ENCODE measurements around the gene REC114. TPM values are rescaled to one million over a fixed set of nuclear protein-coding genes. Genes with fewer than 3 reads are reported as not detected.
A peak's percentile ranks its signal among the peaks of the same experiment; 100 is the strongest.

REC114 gene
- total and polyA plus RNA-seq, 9 of the 15 experiments (the other 6 are each of a cell fraction or from before 2014, with no cell fraction given) = 0.07 to 0.24 TPM; not detected in 7

GRCh38 chr15:73564255-73564654 is 121.3 kb downstream of the REC114 start (continued):
- no peak for TF ChIP-seq CUX1 (CRISPR knock-in tag; IDR thresholded peaks at IDR 0.05)
- TF ChIP-seq SOX6 (IDR thresholded peaks at IDR 0.05) = peak; percentile 96
- TF ChIP-seq, protein P1, sequence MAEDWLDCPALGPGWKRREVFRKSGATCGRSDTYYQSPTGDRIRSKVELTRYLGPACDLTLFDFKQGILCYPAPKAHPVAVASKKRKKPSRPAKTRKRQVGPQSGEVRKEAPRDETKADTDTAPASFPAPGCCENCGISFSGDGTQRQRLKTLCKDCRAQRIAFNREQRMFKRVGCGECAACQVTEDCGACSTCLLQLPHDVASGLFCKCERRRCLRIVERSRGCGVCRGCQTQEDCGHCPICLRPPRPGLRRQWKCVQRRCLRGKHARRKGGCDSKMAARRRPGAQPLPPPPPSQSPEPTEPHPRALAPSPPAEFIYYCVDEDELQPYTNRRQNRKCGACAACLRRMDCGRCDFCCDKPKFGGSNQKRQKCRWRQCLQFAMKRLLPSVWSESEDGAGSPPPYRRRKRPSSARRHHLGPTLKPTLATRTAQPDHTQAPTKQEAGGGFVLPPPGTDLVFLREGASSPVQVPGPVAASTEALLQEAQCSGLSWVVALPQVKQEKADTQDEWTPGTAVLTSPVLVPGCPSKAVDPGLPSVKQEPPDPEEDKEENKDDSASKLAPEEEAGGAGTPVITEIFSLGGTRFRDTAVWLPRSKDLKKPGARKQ (CRISPR knock-in tag; IDR thresholded peaks at IDR 0.05) = no peak
- no peak for TF ChIP-seq ZNF707 (CRISPR knock-in tag; conservative IDR thresholded peaks at IDR 0.05)
- TF ChIP-seq SMAD1 (IDR thresholded peaks at IDR 0.05; ENCODE audit: low read depth, low read length, partially characterized antibody) = no peak
- TF ChIP-seq ETV6 (IDR thresholded peaks at IDR 0.05; ENCODE audit: borderline replicate concordance in 1 of 2, low read depth in 2 of 2, low read length in 1 of 2) = no peak
- TF ChIP-seq ETV6 (CRISPR knock-in tag; IDR thresholded peaks at IDR 0.05; ENCODE audit: borderline replicate concordance) = no peak
- TF ChIP-seq NCOR1 (IDR thresholded peaks at IDR 0.05) = 0 out of 2 replicates have a peak, but pooled peaks have one; percentile 18
- TF ChIP-seq ATF4 (CRISPR knock-in tag; IDR thresholded peaks at IDR 0.05) = no peak
- TF ChIP-seq HDAC8 (tag; IDR thresholded peaks at IDR 0.05) = no peak
- no peak for TF ChIP-seq POLR2AphosphoS5 (IDR thresholded peaks at IDR 0.05; ENCODE audit: control insufficient read depth, insufficient read depth, low read depth, low read length)
- TF ChIP-seq YY1 (IDR thresholded peaks at IDR 0.05; ENCODE audit: borderline replicate concordance in 1 of 3, control insufficient read depth in 1 of 3, extremely low read depth in 1 of 3, insufficient read depth in 3 of 3, insufficient read length in 1 of 3, insufficient replicate concordance in 2 of 3, low read depth in 1 of 3, low read length in 2 of 3) = no peak
- no peak for TF ChIP-seq JUN (IDR thresholded peaks at IDR 0.05; ENCODE audit: borderline replicate concordance, low read depth, low read length)
- TF ChIP-seq JUN (CRISPR knock-in tag; IDR thresholded peaks at IDR 0.05; ENCODE audit: borderline replicate concordance) = no peak
- no peak for TF ChIP-seq TARDBP (IDR thresholded peaks at IDR 0.05)
- no peak for TF ChIP-seq SMAD2 (IDR thresholded peaks at IDR 0.05; ENCODE audit: low read depth, low read length)
- TF ChIP-seq ZNF282 (CRISPR knock-in tag; IDR thresholded peaks at IDR 0.05) = no peak
- TF ChIP-seq CSDE1 (IDR thresholded peaks at IDR 0.05) = no peak
- no peak for TF ChIP-seq KAT2B (IDR thresholded peaks at IDR 0.05; ENCODE audit: low read depth, low read length)
- no peak for TF ChIP-seq NCOA1 (IDR thresholded peaks at IDR 0.05; ENCODE audit: low read depth)
- no peak for TF ChIP-seq MCM3 (IDR thresholded peaks at IDR 0.05)
- TF ChIP-seq ZNF561 (CRISPR knock-in tag; conservative IDR thresholded peaks at IDR 0.05) = no peak

All from K562 (cell line).